ENCODE measurements around the gene DTNBP1.

The DTNBP1 gene

DNA sequence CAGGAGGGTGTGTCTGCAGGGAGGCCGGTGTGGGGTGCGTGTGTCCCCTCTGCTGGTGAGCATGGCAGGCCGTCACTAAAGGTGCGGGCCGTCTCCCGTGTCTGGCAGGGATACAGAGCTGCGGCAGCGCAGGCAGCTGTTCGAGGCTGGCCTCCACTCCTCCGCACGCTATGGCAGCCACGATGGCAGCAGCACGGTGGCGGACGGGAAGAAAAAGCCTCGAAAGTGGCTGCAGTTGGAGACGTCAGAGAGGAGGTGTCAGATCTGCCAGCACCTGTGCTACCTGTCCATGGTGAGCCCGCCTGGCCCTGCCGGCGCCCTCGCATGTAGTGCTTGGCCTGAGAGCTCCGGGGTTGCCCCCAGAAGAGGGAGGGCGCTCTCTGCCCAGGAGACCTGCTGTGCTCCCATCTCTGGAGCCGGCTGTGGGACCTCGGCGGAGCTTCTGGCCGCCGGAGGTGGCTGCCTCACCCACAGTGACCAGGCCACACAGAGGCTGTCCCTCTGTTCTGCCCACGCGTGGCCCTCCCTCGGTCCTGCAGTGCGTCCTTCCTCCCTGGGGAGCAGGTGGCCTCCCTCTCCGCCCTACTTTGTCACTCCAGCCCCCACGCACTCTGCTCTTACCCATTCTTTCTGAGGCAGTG, 149.6 kb downstream of the DTNBP1 start:
- DNase-seq = no peak

DNA sequence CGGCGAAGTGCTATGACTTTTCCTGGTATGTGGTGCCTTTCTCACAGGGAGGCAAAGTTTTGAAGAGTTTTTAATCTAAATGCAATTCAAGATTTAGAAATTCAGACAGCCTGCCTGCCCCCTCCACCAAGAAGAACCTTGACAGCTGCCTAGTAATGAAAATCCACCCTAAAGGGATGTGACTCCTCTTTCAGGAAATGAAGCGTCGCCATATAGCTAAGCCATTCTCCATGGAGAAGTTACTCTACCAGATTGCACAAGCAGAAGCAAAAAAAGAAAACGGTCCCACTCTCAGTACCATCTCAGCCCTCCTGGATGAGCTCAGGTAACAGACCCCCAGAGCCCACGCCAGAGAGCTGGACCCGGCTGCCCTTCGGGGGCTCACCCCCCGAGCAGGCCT, 150.1 kb downstream of the DTNBP1 start:
- no peak for DNase-seq

DNA sequence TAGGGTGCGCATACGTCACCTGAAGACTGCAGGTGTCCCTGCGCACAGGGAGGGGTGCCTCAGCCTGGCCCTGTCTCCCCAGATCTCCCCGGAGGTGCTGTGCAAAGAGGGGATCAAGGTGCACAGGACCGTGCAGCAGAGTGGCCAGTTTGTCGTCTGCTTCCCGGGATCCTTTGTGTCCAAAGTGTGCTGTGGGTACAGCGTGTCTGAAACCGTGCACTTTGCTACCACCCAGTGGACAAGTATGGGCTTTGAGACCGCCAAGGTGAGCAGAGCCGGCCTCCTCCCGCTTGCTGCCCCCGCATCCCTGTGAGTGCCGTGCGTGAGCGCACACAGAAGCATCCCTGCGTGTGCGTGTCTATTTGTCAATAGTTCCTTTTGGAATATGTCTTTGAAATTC, 150.7 kb downstream of the DTNBP1 start:
- no peak for DNase-seq

DNA sequence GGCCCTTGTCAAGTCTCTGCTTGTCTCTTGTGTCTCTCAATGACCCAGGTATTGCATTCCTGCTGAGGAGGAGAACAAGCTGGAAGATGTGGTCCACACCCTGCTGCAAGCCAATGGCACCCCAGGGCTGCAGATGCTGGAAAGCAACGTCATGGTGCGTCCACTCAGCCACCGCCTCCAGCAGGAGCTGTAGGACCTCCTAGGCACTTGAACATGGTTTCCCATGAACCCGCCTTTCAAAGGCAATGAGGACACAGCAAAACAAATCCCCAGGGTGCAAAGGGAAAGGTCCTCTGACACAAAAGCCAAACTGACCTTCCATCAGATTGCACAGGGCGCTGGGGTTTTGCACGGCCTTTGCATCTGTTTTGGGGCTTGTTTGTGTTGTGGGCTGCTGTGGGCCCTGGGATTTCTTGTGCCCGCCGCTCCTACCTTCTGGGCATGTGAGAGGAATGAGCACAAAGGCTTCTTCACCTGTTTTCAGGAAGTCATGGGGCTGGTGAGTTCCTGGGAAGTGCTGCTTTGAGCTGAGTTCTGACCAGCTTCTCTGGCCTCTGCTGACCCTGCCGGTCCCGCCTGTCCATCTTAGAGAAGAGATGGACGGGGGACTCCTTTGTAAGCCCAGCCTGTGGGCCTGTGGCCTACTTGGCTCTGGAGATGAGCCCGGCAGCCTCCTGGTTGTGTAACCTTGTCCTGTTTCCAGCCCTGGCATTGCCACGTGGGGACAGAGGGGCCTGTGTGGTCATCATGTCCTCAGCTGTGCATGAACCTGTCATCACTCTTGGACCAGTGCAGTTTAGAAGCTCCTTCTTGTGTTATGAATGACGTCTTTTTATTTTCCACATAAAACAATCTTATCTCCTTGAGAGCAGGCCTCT, 151.3 kb downstream of the DTNBP1 start:
- no peak for DNase-seq

DNA sequence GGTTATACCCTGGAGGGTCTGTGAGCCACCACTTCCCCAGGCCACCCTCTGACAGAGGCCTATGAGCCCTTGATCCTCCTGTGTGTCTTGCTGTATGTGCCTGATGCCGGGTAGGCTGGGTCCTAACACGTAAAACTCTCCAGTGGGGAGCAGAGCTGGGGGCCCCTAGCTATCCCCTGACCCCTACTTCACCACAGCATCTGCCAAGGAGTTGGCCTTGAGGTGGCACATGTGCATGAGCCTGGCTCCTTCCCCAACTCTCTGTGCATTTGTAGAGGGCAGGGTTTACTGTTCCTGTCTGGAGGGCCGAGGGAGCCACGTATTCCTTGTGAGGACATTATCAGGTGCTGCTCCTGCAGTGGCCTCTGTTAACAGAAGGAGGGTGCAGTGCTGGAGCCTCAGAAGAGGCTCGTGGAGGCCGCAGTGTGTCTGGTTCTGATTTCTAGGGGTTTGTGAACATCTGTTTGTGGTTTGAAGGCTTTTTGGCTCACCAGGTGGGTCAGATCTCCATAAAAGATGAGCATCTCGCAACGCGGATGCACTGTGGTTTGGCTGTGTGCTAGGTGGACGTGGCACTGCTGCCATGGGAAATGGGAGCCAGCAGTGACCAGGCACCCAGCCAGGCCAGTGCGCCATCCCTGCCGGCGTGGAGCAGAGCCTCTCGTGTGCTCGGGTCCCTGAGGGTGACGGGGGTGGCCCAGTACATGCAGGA, 152.1 kb downstream of the DTNBP1 start:
- DNase-seq = no peak

DNA sequence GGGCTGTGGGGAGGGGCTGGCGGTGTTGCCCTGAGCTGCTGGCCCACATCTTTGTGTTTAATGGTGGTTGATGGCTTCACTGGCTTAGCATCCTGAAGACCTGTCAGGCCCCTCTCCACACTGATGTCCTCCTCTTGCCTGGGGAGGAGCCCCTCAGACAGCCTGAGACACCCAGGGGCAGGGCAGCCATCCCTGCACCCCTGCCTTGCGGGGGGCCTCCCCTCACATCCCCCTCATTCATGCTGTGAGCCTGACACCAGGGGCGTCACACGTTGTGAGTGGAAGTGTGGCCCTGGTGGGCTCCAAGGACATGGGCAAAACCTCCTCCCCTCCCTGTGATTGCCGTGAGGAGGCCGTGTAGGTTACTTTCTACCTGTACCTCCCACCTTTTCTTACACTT, 152.7 kb downstream of the DTNBP1 start:
- DNase-seq = no peak

DNA sequence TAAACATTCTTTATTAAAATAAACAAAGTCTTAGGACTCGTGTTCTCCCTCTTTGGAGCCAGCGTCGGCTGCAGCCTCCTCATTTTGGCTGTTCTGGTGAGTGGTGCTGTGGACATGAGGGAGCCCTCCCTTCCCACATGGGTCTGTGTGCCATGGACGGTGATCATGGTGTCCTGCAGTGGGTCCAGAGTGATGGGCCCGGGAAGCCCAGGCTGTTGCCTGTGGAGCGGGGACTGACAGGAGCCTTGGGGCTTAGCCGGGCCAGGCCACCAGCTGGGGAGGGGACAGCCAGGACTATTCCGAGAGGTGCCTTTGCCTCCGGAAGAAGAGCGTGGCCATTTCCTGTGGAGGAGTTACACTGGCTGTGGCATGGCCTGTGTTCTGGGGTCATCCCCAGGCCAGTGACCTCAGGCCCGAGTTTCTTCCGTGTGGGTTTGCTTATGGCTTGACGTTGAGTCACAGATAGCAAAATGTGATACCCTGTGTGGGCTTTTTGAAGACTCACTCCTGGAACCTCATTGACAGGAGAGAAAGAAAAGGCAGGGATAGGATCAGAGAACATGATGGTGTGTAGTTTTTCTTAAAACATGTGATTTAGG, 153.4 kb downstream of the DTNBP1 start:
- no peak for DNase-seq

DNA sequence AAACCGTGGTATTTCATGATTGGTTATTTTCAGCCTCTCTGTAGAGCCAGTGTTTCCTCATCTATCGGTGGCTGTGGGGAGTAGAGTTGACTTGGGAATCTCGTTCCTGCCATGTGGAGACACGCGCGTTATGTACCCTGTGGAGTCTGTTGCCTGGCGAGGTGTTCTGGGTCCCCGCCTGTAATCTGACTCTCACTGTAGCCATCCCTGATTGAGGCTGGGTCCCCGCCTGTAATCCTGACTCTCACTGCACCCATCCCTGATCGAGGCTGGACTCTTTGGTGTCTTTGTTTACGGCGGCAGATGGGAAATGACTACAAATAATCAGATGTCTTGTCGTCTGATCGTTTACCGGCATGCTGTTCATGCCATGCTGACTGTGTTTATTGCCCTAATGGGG, 153.9 kb downstream of the DTNBP1 start:
- DNase-seq = no peak

DNA sequence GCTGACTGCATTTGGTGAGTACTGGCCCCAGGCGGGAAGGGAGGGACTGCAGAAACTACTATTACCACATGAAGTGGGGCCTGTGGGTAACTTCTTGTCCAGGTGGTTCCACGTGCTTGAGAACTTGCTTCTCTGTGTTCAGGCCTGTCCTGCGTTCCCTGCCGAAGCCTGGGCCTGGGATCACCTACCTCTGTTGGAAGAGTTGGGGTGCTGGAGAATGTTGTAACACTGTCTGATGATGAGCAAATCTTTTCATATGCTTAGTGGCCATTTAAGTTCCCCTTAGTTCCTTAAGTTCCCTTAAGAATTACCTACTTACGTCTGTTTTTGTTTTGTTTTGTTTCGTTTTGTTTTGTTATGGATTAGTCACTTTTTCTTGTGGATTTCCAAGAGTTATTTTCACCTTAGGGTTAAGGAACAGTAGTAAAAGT, 154.4 kb downstream of the DTNBP1 start:
- no peak for DNase-seq

DNA sequence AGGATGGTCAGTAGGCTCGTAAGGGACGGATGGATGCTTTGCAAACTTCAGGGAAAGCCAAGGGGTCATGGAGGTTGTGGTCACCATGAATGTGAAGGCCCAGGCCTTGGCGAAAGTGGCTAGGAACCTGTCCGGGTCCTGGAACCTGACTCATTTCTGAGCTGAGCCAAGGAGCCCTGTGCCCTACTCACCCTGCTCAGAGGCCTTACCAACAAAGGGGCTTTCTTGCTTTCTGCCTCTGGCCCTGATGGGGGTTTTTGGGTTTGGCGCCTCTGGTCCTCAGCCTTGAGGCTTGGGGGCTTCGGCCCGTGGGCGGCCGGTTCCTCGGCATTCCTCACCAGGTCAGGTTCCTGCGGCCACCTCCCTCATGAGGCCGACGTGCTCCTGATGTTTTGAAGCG, 155.1 kb downstream of the DTNBP1 start:
- no peak for DNase-seq

DNA sequence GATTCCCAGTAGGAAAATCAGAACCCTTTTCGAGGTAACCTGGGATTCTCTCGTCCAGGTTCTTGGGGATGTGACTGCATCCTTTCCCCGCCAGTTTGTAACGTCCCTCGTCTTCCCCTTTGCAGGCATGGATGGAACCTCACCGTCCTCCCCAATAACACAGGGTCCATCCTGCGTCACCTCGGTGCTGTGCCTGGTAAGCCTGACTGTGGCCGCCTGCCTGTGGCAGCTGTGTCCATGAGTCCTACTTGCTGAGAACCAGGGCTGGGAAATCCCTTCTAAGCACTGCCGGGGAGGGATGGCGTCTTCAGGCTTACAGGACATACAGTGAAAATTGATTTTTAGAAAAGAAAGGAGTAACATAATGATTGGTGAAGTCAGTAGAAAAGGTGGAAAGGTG, 155.6 kb downstream of the DTNBP1 start:
- no peak for DNase-seq

DNA sequence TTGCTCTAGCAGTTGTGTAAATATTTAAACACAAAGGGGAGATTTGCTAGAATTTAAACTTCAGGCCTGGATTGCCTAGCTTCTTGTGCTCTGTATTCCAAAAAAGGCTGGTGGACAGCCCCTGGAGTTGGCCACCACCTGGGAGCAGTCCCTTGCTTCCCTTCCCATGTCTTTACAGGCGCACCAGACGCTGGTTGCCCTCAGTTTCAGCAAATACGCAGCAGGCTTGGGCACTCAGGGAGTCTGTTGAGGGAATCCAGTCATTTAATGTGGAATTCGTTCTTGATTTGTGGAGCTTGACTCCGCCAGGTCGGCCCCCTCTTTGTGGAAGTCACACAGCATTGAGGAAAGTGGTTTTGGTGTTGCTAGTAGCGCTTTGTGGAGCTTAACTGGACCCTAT, 156.8 kb downstream of the DTNBP1 start:
- no peak for DNase-seq

DNA sequence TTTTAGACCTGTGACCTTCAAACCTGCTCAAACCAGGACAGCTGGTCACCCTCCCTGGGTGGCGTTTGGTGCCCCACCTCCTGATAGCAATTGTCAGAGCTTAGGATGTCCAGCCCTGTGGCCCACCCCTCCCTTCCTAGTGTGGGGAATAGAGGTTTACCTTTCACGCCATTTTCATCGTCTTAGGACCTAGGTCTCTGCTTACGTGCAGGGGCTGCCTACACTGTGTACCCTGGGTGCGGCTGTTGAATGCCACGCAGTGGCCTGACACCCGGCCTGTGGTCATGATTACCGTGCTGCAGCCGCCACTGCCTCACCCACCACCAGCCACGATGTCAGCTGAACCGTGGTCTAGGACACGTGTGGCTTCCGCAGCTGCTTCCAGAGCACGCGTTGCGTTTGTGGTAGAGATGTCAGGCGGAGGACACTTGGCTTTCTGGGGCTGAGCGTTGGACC, 157.3 kb downstream of the DTNBP1 start:
- no peak for DNase-seq

DNA sequence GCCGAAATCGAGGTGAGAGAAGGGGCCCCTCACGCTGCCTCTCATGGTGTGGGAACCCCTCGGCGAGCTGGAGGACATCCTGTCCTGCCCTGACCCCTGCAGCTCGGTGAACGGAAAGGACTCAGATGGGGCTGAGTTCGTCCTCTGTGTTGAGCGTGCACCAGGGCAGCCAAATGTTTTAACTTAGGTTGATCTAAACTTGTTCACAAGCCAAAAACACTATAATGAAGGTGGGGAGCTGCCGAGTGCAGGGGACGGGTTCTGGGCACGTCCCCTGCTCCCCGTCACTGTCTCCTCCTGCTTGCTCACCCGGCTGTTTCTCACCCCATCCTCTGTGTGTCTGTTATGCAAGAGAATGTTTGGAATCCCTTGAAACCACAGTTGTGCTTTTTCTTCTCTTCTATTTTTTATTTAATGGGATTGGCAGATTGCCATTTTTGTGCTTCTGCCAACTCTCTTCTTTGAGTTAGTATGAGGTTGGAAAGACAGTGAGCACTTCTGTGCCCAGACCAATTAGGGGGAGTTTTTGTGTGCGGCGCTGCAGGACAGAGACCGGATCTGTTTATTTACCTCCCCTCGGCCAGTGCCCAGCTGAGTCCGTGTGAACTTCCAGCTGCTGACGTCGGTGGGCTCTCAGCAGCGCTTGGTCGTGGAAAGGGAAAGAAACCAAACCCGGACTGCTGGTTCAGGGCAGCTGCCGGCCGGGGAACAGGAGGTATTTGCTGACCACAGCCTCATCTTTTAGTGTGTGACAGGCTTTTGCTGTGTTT, 158.1 kb downstream of the DTNBP1 start:
- no peak for DNase-seq

DNA sequence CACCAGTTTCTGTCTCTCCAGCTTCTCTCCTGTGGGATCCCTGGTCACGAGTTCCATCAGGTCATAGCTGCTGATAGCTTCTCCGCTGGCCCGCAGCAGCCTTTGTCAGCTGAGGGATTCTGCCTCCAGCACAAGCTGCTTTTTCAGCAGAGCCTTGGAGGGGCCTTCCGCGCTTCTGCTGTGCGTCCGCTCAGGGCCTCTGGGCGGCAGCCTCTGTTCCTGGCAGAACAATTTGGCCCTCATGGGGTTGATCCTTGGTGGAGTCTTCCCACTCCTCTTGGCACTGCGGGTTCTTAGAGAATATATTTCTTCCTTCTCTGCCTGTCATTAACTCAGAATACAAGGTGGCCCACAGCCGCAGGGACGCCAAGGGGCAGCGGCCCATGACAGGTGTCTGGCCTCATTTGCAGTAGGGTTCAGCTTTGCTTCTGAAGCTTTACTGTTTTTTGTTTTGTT, 158.8 kb downstream of the DTNBP1 start:
- no peak for DNase-seq

DNA sequence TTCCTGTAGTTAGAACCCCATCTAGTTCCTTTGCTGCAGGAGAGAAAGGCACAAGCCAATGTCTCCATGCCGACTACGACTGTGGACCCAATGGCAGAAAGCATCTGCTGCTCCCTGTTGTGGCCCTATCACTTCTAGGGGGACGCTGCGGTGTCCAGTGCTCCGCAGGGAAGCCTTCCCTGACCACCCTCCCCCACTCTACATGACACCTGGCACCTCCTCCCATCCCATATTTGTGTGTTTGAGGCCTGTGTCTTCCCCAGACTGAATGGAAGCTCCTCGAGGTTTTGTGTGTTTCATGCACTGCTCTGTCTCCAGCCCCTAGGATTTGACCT, 159.5 kb downstream of the DTNBP1 start:
- DNase-seq = no peak

DNA sequence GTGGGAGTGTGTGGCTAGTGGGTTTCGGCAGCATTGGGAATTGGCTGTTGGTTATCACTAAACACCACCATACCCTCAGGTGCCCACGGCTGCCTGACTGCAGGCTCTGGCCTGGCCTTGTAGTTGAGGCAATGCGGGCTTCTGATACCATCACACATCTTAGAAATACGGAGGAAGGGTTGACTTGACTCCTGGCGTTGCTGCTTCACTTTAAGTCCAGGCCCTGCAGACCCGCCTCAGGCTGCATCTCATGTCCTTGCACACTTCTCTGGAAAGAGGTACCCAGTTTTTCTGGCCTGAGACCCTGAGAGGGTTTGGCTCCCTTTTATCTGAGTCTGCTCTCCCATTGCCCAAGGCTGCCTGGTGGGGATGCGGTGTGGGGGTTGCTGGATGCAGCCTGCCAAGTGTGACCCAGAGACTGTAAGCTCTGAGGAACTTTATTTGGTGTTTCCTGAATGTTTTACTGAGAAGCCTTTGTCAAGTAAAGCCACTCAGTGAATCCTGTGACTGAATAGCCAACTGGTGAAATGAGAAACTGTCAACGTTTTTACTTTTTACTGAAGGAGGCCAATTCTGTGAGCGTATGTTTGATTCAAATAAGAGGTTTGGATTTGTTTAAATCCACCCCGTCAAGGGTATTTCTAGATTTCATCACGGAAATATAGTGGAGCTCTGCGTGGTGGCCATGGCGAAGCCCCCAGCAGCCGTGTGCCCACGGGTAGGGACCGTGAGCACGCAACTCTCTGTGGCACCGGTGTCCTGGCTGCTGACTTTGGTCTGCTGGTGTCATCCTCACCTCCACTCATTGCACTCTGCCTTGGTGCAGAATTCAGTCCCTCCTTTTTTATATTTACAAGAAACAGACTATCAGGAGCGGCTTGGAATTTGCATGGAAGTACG, 160.1 kb downstream of the DTNBP1 start:
- no peak for DNase-seq

DNA sequence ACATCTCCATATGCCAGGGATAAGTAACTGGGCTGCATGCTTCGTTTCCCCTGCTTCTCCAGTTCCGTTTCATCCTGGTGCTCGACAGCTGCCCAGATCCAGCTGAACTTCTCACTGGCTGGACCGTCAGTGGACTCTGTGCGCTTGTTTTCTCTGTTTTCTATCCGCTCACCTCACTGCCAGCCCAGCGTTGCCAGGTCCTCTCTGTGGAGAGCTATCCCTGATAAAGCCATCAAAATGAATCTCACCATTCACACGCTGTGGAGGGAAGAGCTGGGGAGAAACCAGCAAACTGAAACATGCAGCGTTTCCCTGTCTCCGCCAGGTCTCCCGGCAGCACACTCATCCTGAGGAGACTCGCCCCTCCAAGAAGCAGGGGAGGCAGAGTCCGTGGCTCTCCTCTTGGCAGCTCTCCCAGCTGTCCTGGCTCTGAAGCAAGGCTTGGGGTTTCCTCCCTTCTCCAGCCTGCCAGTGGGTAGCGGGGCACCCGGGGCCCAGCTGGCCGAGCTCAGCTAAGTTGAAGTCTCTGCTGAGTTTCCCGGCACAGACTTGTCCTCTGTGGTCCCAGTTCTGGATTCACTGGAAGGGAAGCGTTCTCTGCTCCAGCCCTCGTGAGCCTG, 160.9 kb downstream of the DTNBP1 start:
- DNase-seq = no peak

DNA sequence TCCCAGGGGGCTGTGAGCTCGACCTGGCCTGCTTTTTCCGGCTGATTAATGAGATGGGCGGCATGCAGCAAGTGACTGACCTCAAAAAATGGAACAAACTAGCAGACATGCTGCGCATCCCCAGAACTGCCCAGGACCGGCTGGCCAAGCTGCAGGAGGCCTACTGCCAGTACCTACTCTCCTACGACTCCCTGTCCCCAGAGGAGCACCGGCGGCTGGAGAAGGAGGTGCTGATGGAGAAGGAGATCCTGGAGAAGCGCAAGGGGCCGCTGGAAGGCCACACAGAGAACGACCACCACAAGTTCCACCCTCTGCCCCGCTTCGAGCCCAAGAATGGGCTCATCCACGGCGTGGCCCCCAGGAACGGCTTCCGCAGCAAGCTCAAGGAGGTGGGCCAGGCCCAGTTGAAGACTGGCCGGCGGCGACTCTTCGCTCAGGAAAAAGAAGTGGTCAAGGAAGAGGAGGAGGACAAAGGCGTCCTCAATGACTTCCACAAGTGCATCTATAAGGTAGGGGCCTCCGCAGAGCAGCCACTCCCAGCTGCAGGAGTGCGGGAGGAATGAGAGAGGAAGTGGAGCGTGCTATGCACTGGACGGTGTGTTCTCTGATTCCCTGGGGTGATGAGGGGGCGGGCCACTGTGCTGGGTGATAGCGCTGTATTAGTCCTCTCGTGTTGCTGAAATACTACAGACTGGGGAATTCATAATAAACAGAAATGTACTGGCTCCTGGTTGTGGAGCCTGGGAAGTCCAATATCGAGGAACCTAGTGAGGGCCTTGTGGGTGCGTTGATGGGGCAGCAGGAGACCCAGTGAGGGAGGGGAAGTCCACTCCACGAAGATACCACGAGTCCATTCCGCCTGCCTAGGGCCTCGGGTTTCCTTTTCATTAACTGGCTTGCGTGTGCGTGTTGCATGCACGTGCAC, 161.7 kb downstream of the DTNBP1 start:
- no peak for DNase-seq

All from KG1 (cell line).